HG03060 (cell line): ENCODE measurements around the gene PODN.

Source experiments
- ATAC-seq: cut with Tn5 transposase; IDR thresholded peaks from one replicate; pipeline ENCODE4 v1.9.1; 2021; ENCODE audit warnings: low read depth, moderate number of reproducible peaks; ENCODE audit not compliant: unreplicated experiment

The PODN gene

DNA sequence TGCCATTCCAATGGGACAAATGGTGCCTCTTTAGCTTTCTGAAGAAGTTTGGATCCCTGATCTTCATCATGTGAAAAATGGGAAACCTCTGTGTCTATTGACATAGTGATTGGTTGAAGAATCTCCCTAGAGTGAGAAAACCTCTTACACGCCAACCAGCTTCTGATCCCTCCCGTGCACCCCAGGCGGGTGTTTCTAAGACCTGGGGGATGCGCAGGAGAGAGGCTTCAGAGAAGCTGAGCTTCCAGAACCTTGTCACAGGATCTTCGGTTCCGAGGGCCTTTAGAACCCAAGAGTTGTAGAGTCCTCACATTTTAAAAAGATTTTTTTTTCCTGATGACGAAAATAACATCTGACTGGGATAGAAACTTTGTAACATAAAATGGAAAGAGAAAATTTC, 11.3 kb downstream of the PODN start:
- no peak for ATAC-seq

DNA sequence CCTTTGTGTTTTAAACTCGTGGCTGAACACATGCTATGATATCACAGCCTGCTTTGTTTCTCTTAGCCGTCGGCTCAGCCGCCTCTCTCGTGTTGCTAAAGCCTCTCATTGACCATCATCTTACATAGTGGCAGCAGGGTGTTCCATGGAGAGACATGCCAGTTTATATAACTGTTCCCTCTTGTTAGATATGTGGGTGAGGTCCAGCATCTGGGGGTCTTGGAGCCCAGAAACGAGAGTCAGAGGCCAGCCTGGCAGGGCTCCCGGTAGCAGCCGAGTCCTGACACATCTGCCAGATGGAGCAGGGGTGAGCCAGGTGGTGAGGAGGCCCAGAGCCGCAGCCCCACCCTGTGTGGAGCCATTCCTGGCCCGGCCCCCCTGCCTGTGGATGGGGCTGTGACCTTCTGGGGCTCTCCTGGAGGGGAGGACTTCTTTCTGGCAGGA, 11.9 kb downstream of the PODN start:
- no peak for ATAC-seq

DNA sequence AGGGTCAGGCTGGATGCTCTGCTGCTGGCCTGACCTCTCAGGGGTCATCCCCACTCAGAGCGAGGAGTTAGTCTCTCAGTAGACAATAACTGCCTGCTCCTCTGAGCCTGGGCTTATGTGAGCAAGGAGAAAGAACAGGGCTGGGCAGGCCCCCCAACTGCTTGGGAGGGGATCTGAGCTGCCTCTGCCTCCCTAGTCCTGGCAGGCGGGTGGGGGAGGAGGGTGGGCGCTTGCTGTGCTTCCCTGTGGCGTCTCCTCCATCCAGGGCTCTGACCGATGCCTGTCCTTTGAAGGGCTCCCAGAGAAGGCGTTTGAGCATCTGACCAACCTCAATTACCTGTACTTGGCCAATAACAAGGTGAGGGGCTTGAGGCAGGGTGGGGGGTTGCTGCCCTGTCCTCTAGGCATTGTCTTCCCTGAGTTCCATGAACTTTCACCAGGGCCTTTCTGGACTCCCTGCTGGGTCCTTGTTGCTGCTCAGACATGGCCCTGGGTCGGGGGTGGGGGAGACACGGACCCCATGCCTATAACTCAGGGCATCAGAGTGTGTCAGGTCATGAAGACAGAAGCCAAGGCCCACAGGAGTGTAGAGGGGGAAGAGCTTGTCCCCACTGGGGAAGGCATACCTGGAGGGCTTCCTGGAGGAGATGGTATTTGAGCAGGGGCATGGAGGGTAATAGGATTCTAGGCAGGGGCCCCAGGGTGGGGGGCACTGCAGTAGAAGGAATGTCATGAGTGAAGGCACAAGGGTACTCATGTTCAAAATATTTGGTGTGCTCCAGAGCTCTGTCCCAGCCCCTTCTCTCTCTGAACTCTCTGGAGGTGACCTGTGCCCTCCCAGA, 12.5 kb downstream of the PODN start:
- no peak for ATAC-seq

DNA sequence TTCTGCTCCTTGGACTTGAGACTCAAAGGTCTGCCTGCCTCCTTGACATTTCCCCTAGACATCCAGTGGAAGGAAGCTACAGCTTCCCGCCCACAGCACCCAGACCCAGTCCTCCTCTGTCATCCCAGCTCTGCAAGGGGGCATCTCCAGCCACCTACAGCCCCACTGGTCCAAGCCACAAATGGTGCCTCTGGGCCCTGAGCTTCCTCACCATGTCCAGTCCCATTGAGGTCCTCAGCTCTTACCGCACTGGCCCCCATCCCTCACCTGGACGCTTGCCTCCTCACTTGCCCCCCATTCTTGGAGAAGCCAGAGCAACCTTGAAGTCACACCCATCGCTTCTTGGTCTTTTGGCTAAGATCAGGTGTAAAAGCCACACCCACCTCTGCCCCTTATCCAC, 13.2 kb downstream of the PODN start:
- ATAC-seq = no peak

DNA sequence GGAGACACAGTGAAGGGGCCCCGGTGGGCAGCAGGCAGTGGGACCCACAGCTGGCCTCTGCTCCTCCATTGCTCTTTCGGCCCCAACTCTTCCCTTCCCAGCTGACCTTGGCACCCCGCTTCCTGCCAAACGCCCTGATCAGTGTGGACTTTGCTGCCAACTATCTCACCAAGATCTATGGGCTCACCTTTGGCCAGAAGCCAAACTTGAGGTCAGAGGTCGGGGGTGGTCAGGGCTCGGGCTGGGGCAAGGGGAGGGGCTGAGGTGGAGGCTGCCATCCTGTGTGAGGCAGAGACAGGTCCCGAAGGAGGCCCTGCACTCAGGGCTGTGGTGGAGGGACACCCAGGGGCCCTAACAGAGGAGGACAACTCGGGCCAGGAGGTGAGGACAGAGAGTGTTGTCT, 13.7 kb downstream of the PODN start:
- no peak for ATAC-seq

DNA sequence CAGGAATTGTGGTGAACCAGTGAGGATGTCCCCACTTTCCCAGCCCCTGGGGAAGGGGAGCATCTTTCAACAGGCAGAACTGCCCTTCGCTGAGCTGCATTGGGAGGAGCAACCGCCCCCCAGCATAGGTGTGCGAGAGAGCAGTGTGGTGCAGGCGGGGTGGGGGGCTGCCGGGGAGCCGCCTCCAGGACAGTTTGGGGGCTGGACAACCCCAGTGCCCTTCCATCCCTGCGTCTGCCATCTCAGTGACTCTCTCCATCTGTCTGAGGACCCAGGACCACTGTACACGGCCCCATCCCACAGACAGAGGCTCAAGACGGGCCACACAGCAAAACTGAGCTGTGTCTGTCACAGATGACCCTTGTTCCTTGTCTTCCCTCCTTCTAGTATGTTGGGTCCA, 14.2 kb downstream of the PODN start:
- ATAC-seq = no peak

DNA sequence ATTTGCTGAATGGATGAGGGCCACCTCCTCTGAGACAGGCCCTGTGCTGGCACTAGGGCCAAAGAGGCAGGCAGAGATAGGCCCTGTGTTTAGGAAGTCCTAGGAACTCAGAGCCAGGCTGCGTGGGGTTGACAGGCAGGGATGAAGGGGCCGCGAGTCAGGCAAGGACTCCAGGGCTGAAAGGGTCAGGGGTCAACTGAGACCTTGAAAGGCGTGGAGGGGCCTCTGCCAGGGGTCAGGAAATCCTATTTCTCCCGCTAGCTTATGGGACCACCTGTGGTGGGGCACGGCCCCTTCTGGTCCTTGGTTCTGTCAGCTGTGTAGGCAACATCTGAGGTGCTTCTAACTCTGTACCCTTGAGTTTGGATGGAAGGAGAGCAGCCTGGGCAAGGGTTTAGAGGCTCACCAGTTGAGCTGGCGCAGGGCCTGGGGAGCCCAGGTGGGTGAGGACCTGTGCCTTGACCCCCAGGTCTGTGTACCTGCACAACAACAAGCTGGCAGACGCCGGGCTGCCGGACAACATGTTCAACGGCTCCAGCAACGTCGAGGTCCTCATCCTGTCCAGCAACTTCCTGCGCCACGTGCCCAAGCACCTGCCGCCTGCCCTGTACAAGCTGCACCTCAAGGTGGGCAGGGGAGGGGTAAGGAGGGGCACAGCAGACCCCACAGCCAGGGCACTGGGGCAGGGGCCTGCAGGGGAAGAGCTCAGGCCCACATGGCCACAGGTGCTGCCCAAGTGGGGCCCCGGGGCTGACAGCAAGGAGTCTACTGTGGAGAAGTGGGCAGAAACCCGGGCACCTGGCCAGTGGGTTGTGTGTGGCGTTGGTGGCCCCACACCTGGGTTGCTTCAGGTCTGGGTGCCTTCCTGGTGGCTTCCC, 14.9 kb downstream of the PODN start:
- ATAC-seq = no peak

DNA sequence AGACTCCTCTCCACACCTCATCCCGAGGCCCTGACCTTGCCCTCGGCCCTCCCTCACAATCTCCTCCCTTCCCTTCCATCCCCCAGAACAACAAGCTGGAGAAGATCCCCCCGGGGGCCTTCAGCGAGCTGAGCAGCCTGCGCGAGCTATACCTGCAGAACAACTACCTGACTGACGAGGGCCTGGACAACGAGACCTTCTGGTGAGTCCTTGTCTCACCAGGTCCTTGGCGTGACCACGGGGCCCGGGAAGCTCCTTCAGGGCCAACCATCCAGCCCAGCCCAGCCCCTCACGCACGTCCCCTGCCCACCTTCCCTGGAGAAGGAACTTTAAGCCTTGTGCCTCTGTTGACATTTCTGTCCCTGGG, 15.6 kb downstream of the PODN start:
- ATAC-seq = no peak

DNA sequence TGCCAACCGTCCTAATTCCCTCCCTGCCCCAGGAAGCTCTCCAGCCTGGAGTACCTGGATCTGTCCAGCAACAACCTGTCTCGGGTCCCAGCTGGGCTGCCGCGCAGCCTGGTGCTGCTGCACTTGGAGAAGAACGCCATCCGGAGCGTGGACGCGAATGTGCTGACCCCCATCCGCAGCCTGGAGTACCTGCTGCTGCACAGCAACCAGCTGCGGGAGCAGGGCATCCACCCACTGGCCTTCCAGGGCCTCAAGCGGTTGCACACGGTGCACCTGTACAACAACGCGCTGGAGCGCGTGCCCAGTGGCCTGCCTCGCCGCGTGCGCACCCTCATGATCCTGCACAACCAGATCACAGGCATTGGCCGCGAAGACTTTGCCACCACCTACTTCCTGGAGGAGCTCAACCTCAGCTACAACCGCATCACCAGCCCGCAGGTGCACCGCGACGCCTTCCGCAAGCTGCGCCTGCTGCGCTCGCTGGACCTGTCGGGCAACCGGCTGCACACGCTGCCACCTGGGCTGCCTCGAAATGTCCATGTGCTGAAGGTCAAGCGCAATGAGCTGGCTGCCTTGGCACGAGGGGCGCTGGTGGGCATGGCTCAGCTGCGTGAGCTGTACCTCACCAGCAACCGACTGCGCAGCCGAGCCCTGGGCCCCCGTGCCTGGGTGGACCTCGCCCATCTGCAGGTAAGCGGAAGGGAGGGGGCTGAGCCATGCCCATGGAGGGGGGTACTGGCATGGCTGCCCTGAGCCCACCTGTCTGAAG, 16.5 kb downstream of the PODN start:
- no peak for ATAC-seq

DNA sequence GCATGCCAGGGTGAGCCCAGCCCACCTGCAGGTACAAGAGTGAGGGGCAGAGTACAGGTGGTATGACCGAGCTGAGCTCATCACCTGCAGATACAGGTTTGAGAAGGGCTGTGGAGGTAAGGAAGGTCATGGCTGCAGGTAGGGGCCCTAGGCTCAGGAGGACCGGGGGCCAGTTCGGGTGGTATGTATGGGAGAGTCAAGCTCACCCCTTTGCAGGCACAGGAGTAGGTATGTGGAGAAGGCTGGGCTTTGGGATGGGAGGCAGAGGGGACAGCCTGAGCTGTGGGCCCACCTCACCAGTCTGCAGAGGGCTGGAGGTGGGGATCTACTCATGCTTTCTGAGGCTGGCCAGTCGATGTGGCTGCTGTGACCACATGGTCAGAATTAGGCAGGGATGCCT, 17.2 kb downstream of the PODN start:
- no peak for ATAC-seq

DNA sequence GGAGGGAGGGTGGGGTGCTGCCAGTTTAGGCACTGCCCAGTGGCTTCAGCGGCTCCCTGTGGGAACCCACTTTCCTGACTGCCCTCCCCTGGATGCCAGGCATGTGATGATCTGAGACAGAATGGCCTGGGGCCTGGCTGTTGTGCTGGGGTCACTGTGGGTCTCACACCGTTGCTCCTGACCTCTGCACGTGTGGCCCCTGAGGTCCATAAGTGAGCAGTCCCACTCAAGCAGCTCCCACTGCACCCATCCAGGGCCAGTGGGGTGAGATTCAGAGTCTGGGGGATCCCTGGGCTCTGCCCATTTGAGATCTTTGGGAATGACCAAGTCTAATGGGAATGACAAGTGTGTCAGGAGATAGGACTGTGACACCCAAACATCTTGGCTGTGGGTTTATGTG, 18.0 kb downstream of the PODN start:
- no peak for ATAC-seq

DNA sequence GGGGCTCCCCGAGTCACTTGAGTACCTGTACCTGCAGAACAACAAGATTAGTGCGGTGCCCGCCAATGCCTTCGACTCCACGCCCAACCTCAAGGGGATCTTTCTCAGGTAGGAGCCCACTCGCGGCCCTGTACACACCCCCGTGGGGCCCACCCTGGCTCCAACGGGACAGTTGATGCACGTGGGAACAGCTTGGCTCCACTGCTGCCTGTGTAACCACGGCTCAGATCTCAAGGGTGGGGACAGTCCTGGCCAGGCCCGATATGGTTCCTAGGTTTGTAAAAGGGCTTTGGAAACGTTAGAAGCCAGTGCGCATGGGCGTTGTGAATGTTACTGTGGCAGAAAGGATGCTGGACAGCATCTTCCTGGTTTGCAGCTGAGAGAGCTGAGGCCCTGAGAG, 18.8 kb downstream of the PODN start:
- ATAC-seq = no peak

DNA sequence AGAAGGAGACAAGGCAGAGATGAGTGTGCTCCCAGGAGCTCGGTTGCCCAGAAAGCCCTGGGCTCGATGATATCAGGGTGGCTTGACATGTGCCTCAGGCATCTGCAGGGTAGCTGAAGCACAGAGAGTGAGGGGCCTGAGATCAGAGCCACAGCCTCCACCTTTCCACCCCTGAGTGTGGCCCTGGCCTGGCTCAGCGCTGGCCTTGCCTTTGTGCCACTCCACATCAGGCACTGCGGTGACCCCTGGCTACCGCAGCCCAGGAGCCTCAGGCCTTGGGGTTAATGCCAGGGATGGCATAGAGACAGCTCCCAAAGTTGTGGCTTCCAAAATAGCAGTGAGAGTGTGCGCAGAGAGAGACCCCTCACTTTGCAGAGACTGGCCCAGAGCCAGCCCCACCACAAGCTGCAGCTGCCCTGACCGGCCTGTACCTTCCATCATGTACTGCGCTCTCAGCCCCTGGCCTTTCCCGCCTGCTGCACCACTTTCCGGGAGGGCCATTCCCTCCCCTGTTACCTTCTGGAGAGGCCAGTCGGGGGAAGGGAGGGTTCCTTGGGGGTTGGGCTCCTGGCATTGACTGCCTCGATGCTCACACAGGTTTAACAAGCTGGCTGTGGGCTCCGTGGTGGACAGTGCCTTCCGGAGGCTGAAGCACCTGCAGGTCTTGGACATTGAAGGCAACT, 19.5 kb downstream of the PODN start:
- no peak for ATAC-seq

DNA sequence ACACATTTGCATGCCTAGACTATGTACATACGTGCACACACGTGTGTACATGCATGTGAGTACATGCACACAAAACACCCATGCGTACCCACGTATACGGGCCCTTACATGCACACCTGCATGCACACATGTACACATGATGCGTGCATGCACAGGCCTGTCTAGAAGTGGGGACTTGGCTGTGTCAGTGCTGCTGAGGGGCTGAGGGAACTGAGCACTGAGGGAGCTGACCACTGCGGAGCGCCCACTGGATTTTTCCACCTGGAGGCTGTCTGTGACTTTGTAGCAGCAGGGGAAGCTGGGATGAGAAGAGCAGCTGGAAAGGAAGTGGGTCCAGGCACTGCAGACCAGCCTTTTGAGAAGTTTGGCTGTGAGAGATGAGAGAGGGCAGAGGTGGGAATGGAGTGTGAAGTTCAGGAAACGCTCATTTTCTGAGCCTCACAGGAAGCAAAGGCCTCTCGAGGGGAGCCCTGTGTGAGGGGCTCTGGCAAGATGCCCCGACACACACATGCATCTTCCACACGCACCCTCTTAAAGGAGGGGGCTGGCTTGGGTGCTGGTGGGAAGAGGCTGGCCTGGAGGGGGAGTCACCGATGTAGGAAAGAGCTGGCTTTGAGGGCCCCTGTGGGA, 20.9 kb downstream of the PODN start:
- ATAC-seq = no peak

DNA sequence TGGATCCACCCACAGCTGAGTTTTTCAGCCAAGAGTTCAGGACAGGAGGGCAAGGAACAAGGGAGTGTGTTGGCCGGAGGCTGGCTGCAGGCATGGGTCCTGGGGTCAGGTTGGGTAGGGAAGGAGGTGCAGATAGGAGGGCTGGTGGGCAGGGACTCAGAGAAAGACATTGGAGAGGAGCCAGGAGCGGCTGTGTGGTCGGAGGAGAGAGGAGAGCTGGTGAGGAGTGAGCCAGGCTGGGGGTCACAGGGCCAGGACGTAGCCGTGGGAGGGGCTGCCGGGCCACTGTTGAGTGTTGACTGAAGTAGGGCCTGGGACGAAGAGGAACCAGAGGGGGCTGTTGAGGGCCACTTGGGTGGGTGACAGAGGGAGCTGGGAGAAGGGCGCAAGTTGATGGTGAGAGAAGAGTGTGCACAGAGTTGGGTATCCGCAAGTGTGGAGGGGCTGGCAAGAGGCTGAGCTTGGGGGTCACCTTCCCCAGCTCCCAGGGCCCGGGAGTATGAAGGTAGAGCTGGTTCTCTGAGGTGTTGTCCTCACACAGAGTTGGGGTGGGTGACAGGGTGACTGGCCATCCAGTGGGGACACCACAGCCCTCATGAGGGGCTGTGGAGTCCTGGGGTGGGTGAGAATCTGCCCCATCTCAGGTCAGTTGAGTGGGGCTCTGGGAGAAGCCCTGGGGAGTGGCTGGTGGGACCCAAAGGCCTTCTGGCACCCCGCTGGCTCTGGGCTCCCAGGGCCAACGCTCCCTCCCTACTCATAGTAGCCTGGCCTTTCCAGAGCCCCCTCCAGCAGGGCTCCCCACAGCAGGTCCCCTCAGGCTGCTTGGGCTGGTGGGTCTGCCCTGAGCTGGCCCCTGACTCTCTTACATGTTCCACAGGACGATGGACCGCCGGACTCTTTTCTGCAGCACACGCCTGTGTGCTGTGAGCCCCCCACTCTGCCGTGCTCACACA, 21.9 kb downstream of the PODN start:
- no peak for ATAC-seq

DNA sequence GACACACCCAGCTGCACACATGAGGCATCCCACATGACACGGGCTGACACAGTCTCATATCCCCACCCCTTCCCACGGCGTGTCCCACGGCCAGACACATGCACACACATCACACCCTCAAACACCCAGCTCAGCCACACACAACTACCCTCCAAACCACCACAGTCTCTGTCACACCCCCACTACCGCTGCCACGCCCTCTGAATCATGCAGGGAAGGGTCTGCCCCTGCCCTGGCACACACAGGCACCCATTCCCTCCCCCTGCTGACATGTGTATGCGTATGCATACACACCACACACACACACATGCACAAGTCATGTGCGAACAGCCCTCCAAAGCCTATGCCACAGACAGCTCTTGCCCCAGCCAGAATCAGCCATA, 22.6 kb downstream of the PODN start:
- no peak for ATAC-seq

DNA sequence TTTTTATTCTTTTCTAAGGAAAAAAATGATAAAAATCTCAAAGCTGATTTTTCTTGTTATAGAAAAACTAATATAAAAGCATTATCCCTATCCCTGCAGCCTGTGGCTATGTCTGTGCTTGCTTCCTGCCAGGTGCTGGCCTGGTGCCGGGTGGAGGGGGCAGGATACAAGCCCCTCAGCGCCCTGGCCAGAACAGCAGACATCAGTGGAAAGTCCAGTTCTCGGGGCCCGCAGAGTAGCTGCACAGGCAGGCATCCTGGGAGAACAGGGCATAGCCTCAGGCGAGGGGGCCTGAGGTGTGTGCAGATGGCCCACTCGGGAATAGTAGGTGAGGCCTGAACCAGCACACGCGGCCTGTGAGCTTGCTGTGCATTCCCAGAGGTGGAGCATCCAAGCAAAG, 23.4 kb downstream of the PODN start:
- ATAC-seq = no peak

DNA sequence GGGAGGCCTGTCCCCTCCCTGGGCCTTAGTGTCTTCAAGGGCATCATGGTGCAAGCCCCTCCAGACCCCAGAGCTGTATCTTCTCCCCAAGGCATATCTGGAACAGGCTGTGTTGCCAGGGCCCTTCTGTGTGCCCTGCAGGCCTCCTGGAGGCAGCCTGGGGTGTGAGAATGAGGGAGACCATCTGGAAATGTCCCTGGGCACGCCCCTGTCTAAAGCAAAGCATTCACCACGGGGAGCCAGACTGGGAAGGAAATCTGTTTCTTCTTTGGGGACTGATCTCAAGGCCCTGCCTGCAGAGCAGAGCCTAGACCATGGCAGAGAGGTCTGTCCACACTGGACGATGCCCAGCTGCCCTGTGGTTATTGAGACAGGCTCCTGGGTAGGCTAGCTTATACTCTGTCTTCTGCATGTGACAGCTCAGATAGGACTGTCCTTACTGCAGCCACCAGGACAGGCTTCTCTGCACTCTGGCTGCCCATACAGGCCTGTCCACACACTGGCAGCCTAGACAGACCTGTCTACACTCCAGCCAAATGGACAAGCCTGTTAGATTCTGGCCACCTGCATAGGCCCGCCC, 24.6 kb downstream of the PODN start:
- no peak for ATAC-seq
